HepG2 (cell line): Measurements from ENCODE around the gene OR5P2. TPM values are rescaled to one million over a fixed set of nuclear protein-coding genes. Genes with fewer than 3 reads are reported as not detected.
"Not testable (repeated sequence)": the region's sequence is repeated elsewhere in the genome, so short reads cannot be mapped to it uniquely, and the experiment has no call there.

Experiments used
- ATAC-seq: fragments of 200-7000 bp; cut with Tn5 transposase; 3 replicates; pipeline ENCODE4 v1.9.1; 2020; ENCODE audit warnings: mild to moderate bottlenecking, moderate library complexity
- BruUV-seq: library from RNA; stranded (reverse); fragments of 400-500 nt; replicated peaks from 2 replicates; lab custom pipeline; 2021; lab: Mats Ljungman, UMichigan
- CTCF ChIA-PET: fragments of 300-600 bp; formaldehyde crosslinking; extraction: SDS; loops from one replicate; lab custom pipeline; 2021; ENCODE audit warnings: low total read pairs, inconsistent platforms, low intra/inter-chr PET ratio; lab: Yijun Ruan, JAX
- POLR2A ChIA-PET: fragments of 350-600 bp; sonication (Branson Sonifier 250); formaldehyde crosslinking; loops from one replicate; lab custom pipeline; 2020; ENCODE audit warnings: antibody characterized with exemption, inconsistent platforms; lab: Yijun Ruan, JAX
- DNase-seq: peaks from one replicate; pipeline ENCODE4 v3.0.0-alpha.2; 2015; ENCODE audit warnings: low spot score
- FAIRE-seq: peaks from 3 replicates; lab custom pipeline; 2011; peaks lifted over from hg19 to GRCh38; lab: Jason Lieb, UNC
- H2AFZ ChIP-seq: one replicate; pipeline ENCODE4 v1.6.1; 2011; ENCODE audit warnings: low read length, inconsistent platforms
- H3K27ac ChIP-seq: fragments of 300-600 bp; 3 replicates; pipeline ENCODE4 v1.8.0; 2011; ENCODE audit warnings: mixed run types, mild to moderate bottlenecking, mixed read lengths, low read length, inconsistent platforms; ENCODE audit not compliant: insufficient read depth; ENCODE audit errors: extremely low read length
- H3K27me3 ChIP-seq, 2 experiments: fragments of 200-600 bp in 1 of 2; 2 replicates in 1 of 2; 3 replicates in 1 of 2; pipeline versions ENCODE4 v1.6.0 to v1.8.0; 2011; ENCODE audit warnings: low read length in 2 of 2, mild to moderate bottlenecking in 2 of 2, moderate library complexity in 2 of 2, inconsistent platforms in 1 of 2; ENCODE audit not compliant: insufficient read depth in 2 of 2, control insufficient read depth in 1 of 2
- H3K36me3 ChIP-seq, 2 experiments: fragments of 200-600 bp in 1 of 2; replicated peaks in 1 of 2; 2 replicates in 1 of 2; 3 replicates in 1 of 2; pipeline versions ENCODE4 v1.5.1 to v1.8.0; 2011; ENCODE audit warnings: low read length in 2 of 2, inconsistent platforms in 1 of 2; ENCODE audit not compliant: insufficient read depth in 2 of 2, control insufficient read depth in 1 of 2
- H3K4me1 ChIP-seq: 2 replicates; pipeline ENCODE4 v1.5.1; 2012; ENCODE audit warnings: low read length, inconsistent platforms; ENCODE audit not compliant: insufficient read depth
- H3K4me2 ChIP-seq: 2 replicates; pipeline ENCODE4 v1.6.0; 2011; ENCODE audit warnings: low read depth, low read length, inconsistent platforms
- H3K4me3 ChIP-seq, 3 experiments: fragments of 200-600 bp in 1 of 3; sonication (generic), shearing (Covaris generic) in 1 of 3; replicated peaks in 1 of 3; 2 replicates each; pipeline ENCODE4 v1.5.1; 2011 to 2016; ENCODE audit warnings: low read length in 3 of 3, inconsistent platforms in 2 of 3, low read depth in 2 of 3, mild to moderate bottlenecking in 2 of 3, control low read depth in 1 of 3, mixed read lengths in 1 of 3; ENCODE audit not compliant: insufficient read depth in 1 of 3
- H3K79me2 ChIP-seq: one replicate; pipeline ENCODE4 v1.6.1; 2011; ENCODE audit warnings: low read length, inconsistent platforms; ENCODE audit not compliant: insufficient read depth
- H3K9ac ChIP-seq: 2 replicates; pipeline ENCODE4 v1.6.0; 2011; ENCODE audit warnings: mild to moderate bottlenecking, low read depth, low read length, inconsistent platforms; ENCODE audit not compliant: insufficient read depth
- H3K9me3 ChIP-seq: 2 replicates; pipeline ENCODE4 v1.5.1; 2012; ENCODE audit warnings: mild to moderate bottlenecking, low read length
- H4K20me1 ChIP-seq: 2 replicates; pipeline ENCODE4 v1.6.0; 2011; ENCODE audit warnings: inconsistent platforms, mild to moderate bottlenecking, low read length, moderate library complexity; ENCODE audit not compliant: insufficient read depth
- ATF7-NPFF ChIP-seq: sonication (generic); formaldehyde crosslinking; IDR thresholded peaks from 2 replicates; pipeline ENCODE4 v1.8.1; 2023; ENCODE audit warnings: mild to moderate bottlenecking, low read depth, missing genetic modification reagents, moderate library complexity
- KDM5B ChIP-seq: sonication (generic); formaldehyde crosslinking; IDR thresholded peaks from 2 replicates; pipeline ENCODE4 v1.4.0; 2020; ENCODE audit warnings: missing genetic modification reagents, mild to moderate bottlenecking, borderline replicate concordance
- ZNF335 ChIP-seq: sonication (generic); formaldehyde crosslinking; IDR thresholded peaks from 2 replicates; pipeline ENCODE4 v1.4.0; 2020; ENCODE audit warnings: missing genetic modification reagents
- WGBS: methylation state at CpG from one replicate; pipeline ENCODE4 v1.1.6; 2017; ENCODE audit warnings: low lambda C conversion rate; 5-methylcytosine and 5-hydroxymethylcytosine counted together
- in situ Hi-C: cut with HindIII; loops from 2 replicates; pipeline ENCODE4 v1.10.0; 2017; ENCODE audit warnings: low pct_unique_long_range_greater_than_20kb; ENCODE audit not compliant: extremely low pct_ligation_motif_present
- intact Hi-C: fragments of 100-400 bp; cut with micrococcal nuclease; formaldehyde crosslinking; loops from one replicate; pipeline ENCODE4 v1.10.0; 2022; ENCODE audit not compliant: unreplicated experiment
- polyA plus RNA-seq, 8 experiments: library from polyadenylated mRNA; depleted of rRNA in 3 of 8; stranded (reverse) in 7 of 8; unstranded in 1 of 8; fragments of >200 nt; fragmentation: Illumina TruSeq in 4 of 8; extraction: Trizol in 4 of 8; gene quantifications; 2 replicates each; pipeline versions ENCODE4 v1.2.1 to v1.2.3, GENCODE V29; 2011 to 2016; ENCODE audit warnings: low read depth in 4 of 8, missing spikeins in 1 of 8, mixed read lengths in 1 of 8; ENCODE audit not compliant: insufficient read depth in 1 of 8
- total RNA-seq, 5 experiments: library from RNA; depleted of rRNA; stranded (reverse); fragments of >200 nt; fragmentation: Illumina TruSeq; extraction: Trizol; gene quantifications; 2 replicates each; pipeline ENCODE4 v1.2.3, GENCODE V29; 2016; ENCODE audit warnings: low read depth in 1 of 5
- TF ChIP-seq, protein P1 (sequence below): sonication (generic); formaldehyde crosslinking; IDR thresholded peaks from 2 replicates; pipeline ENCODE4 v1.4.0; 2020; ENCODE audit warnings: missing genetic modification reagents

The OR5P2 gene
- total and polyA plus RNA-seq, 2 of the 13 experiments (the other 11 are each of a cell fraction or from before 2014, with no cell fraction given), result not detected

DNA sequence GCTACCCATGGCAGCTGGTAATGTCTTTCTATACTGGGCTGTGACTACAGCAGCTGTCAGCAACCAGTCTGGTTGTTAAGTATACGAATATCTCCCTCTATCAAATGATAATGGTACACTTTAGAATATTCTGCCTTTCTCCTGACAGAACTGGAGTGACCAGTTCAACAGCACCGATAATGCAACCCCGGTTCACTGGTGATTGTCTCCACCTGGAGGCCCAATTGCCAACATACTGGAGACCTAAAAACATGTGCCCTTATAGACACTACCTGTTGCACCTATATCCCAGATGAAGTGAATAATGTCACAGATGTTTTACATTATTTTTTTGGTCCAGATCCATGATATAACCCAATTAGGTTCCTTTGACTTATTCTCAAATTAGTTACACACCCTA is 21.1 kb downstream of the OR5P2 start:
- ChIA-PET POLR2A (no interaction called here), CTCF (no interaction called here)
- no peak overlapping the region for H3K4me3 ChIP-seq
- no peaks in the 10 kb centered on the region for H3K4me1 ChIP-seq
- no peak overlapping the region for H3K9ac ChIP-seq
- no peaks in the 10 kb centered on the region for H4K20me1 ChIP-seq
- no peaks in the 10 kb centered on the region for H3K36me3 ChIP-seq
- WGBS, result 3% methylated on average over 3 of the region's 3 CpGs
- TF ChIP-seq ZNF335 (CRISPR knock-in tag) (no peak), KDM5B (CRISPR knock-in tag) (no peak), ATF7-NPFF (CRISPR knock-in tag) (no peak)
- TF ChIP-seq, protein P1, sequence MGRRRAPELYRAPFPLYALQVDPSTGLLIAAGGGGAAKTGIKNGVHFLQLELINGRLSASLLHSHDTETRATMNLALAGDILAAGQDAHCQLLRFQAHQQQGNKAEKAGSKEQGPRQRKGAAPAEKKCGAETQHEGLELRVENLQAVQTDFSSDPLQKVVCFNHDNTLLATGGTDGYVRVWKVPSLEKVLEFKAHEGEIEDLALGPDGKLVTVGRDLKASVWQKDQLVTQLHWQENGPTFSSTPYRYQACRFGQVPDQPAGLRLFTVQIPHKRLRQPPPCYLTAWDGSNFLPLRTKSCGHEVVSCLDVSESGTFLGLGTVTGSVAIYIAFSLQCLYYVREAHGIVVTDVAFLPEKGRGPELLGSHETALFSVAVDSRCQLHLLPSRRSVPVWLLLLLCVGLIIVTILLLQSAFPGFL (CRISPR knock-in tag), result no peak
- no peak for FAIRE-seq
- H2AFZ ChIP-seq, result no peak overlapping the region
- no peaks in the 10 kb centered on the region for H3K27me3 ChIP-seq
- H3K4me2 ChIP-seq, result no peak overlapping the region
- no peak overlapping the region for H3K27ac ChIP-seq
- H3K9me3 ChIP-seq, result no peaks in the 10 kb centered on the region
- DNase-seq, result no peak
- no peak for ATAC-seq
- intact Hi-C loops (no loop called here), in situ Hi-C loops (no loop called here)
- H3K79me2 ChIP-seq, result no peaks in the 10 kb centered on the region
- no TSS peak for BruUV-seq

DNA sequence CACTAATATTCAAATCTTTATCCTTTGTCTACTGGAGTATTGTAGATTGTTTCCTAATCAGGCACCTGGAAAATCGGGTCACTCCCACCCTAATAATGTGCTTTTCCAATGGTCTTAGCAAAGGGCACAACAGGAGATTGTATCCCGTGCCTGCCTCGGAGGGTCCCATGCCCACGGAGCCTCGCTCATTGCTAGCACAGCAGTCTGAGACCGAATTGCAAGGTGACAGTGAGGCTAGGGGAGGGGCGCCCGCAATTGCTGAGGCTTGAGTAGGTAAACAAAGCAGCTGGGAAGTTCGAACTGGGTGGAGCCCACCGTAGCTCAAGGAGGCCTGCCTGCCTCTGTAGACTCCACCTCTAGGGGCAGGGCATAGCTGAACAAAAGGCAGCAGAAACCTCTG is 32.4 kb downstream of the OR5P2 start:
- H4K20me1 ChIP-seq, H3K27ac ChIP-seq, FAIRE-seq, H3K27me3 ChIP-seq, in situ Hi-C loops, intact Hi-C loops, H3K4me2 ChIP-seq, POLR2A ChIA-PET, H3K9ac ChIP-seq, BruUV-seq, ATAC-seq, H3K4me1 ChIP-seq, CTCF ChIA-PET, H3K4me3 ChIP-seq, H3K9me3 ChIP-seq, H3K79me2 ChIP-seq, DNase-seq, H2AFZ ChIP-seq, H3K36me3 ChIP-seq: not testable (repeated sequence)
- WGBS, result 14% methylated on average over 9 of the region's 10 CpGs
